Measurements from ENCODE around the gene KRTAP5-6.

DNA sequence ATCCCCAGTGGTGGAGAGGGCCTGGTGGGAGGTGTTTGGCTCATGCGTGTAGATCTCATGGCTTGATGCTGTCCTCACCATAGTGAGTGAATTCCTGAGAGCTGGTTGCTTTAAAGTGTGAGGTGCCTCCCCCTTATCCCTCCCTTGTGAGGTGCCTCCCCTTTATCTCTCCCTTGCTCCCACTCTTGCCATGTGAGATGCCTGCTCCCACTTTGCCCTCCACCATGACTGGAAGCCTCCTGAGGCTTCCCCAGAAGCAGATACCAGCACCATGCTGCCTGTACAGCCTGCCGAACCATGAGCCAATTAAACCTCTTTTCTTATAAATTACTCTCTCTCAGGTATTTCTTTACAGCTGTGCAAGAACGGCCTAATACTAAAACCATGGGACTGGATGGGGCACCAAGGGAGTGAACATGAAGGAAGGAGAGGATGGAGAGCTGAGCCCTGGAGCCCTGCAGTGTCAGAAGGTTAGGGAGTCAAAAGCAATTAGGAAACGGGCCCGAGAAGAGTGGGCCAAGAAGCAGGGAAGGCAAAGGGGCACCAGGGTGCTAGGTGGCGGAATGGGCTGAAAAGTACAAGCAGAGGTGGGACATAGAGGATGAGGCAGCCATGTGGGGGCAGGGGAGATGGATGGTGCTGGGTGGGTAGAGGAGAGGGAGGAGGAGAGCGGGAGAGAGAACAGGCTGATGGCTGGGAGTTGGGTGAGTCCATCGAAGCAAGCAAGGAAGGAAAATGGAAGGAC, 44.0 kb downstream of the KRTAP5-6 start:
- no peak for TF ChIP-seq GATA2 (IDR thresholded peaks at IDR 0.05; ENCODE audit: low read depth, low read length)
- no peak for TF ChIP-seq GATA3 (IDR thresholded peaks at IDR 0.05; ENCODE audit: low read depth, low read length)
